Omental fat pad (tissue), 4 donors: Measurements from ENCODE around the gene DMAP1. TPM values are rescaled to one million over a fixed set of nuclear protein-coding genes. Genes with fewer than 3 reads are reported as not detected.

ENCODE experiments used
- ATAC-seq: fragments of 150-250 bp; one replicate; pipeline ENCODE4 v1.9.1; 2016; ENCODE audit warnings: mild to moderate bottlenecking, moderate library complexity; ENCODE audit not compliant: low FRiP score
- DNase-seq: peaks from one replicate; pipeline ENCODE4 v3.0.0-alpha.2; 2019; ENCODE audit warnings: low spot score
- CTCF ChIP-seq, 3 donors: fragments of 450-650 bp; IDR thresholded peaks; one replicate each; pipeline ENCODE4 v1.5.1; 2016 to 2017; ENCODE audit warnings: antibody characterized with exemption in 3 of 3, mild to moderate bottlenecking in 3 of 3, moderate library complexity in 2 of 3
- small RNA-seq: library from RNA; depleted of rRNA; stranded (forward); fragments of <200 nt; gene quantifications from one replicate; pipeline ENCODE3, GENCODE V24; 2016
- total RNA-seq, 4 donors: library from RNA; depleted of rRNA; stranded (reverse); fragments of >200 nt; gene quantifications; one replicate each; pipeline ENCODE4 v1.1.0, GENCODE V29; 2016

Gene DMAP1
- total RNA-seq, 4 donors from 2014 or later: 23.2 to 43.5 (median 27.9) TPM

GRCh38 chr1:44267438-44267837 lies 54.2 kb downstream of the DMAP1 start:
- TF ChIP-seq CTCF (IDR thresholded peaks at IDR 0.05): no peak
- no peak for ATAC-seq
- no peak for DNase-seq

- DNase-seq (no peak), ATAC-seq (no peak)
- no peak for TF ChIP-seq CTCF (IDR thresholded peaks at IDR 0.05)
Observed at GRCh38 chr1:44268054-44268453, 54.8 kb downstream of the DMAP1 start.

Small RNA genes lying within 50 kb of the gene (small RNA-seq; reads per million reads assigned to genes)
- gene AL035417.1: not detected

Other genes with a start within 250 kb of the DMAP1 start
- 10 to 100 TPM; 18.1 to 67.5 (median 23.1) TPM for gene DPH2, start 243.5 kb upstream of the DMAP1 start, total RNA-seq
- 100 to 1,000 TPM; 111 to 223 (median 139) TPM for gene ATP6V0B, start 238.5 kb upstream of the DMAP1 start, total RNA-seq
- 10 to 100 TPM; 20.3 to 67.9 (median 42.6) TPM for gene B4GALT2, start 234.3 kb upstream of the DMAP1 start, total RNA-seq
- gene CCDC24, start 221.9 kb upstream of the DMAP1 start, total RNA-seq: 1 to 10 TPM; 2.3 to 3.6 (median 2.8) TPM
- gene SLC6A9, start 182.0 kb upstream of the DMAP1 start, total RNA-seq: 1 to 10 TPM in 3 of 4 donors, under 1 TPM in 1; 0.31 to 7.4 (median 4.0) TPM
- under 1 TPM in 1 of 4 donors, not detected in 3; 0.24 TPM for gene KLF17, start 94.7 kb upstream of the DMAP1 start, total RNA-seq
- gene KLF18, start 71.8 kb upstream of the DMAP1 start, total RNA-seq: not detected
- 10 to 100 TPM; 27.6 to 36.3 (median 31.2) TPM for gene ERI3, start 141.8 kb downstream of the DMAP1 start, total RNA-seq
- 10 to 100 TPM; 54.2 to 94.0 (median 88.8) TPM for gene RNF220, start 191.8 kb downstream of the DMAP1 start, total RNA-seq